Adrenal gland (tissue), 5 donors: ENCODE results near the gene MAML1.

Experiments
- POLR2A ChIP-seq, 2 donors: fragments of 450-650 bp; IDR thresholded peaks; one replicate each; pipeline ENCODE4 v1.6.1; 2017; ENCODE audit warnings: antibody characterized with exemption in 2 of 2, mild to moderate bottlenecking in 2 of 2, moderate library complexity in 1 of 2
- TF ChIP-seq, protein P1 (sequence below), 6 experiments: fragments of 450-650 bp in 4 of 6; fragments of 200-600 bp in 2 of 6; sonication (generic) in 1 of 6; IDR thresholded peaks; 1 replicate in 5 of 6; 2 replicates in 1 of 6; pipeline versions ENCODE4 v1.5.1 to v1.8.0; 2016 to 2021; ENCODE audit warnings: antibody characterized with exemption in 6 of 6, mild to moderate bottlenecking in 2 of 6, moderate library complexity in 1 of 6
- donor health status: DM: no; HTN: no; CAD: no.

GRCh38 chr5:179727106-179727505, 5.5 kb upstream of the MAML1 start:
- TF ChIP-seq, protein P1, sequence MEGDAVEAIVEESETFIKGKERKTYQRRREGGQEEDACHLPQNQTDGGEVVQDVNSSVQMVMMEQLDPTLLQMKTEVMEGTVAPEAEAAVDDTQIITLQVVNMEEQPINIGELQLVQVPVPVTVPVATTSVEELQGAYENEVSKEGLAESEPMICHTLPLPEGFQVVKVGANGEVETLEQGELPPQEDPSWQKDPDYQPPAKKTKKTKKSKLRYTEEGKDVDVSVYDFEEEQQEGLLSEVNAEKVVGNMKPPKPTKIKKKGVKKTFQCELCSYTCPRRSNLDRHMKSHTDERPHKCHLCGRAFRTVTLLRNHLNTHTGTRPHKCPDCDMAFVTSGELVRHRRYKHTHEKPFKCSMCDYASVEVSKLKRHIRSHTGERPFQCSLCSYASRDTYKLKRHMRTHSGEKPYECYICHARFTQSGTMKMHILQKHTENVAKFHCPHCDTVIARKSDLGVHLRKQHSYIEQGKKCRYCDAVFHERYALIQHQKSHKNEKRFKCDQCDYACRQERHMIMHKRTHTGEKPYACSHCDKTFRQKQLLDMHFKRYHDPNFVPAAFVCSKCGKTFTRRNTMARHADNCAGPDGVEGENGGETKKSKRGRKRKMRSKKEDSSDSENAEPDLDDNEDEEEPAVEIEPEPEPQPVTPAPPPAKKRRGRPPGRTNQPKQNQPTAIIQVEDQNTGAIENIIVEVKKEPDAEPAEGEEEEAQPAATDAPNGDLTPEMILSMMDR (IDR thresholded peaks at IDR 0.05) = no peak
- no peak for TF ChIP-seq POLR2A (IDR thresholded peaks at IDR 0.05)
